GM12878 (cell line): Measurements from ENCODE around the gene ROCK2. TPM values are rescaled to one million over a fixed set of nuclear protein-coding genes. Genes with fewer than 3 reads are reported as not detected.

Experiments used
- ATAC-seq: fragments of 200-7000 bp; cut with Tn5 transposase; 3 replicates; pipeline ENCODE4 v1.9.1; 2020; ENCODE audit warnings: mild to moderate bottlenecking, moderate library complexity
- BruUV-seq: library from RNA; stranded (reverse); fragments of 400-500 nt; replicated peaks from 2 replicates; lab custom pipeline; 2021; lab: Mats Ljungman, UMichigan
- CTCF ChIA-PET: fragments of 300-600 bp; sonication (Branson Sonifier 250); formaldehyde crosslinking; extraction: SDS; loops from one replicate; lab custom pipeline; 2021; ENCODE audit warnings: inconsistent platforms; lab: Yijun Ruan, JAX
- POLR2A ChIA-PET: fragments of 350-600 bp; formaldehyde crosslinking; extraction: SDS; loops from one replicate; lab custom pipeline; 2021; ENCODE audit warnings: inconsistent platforms; lab: Charles Lee
- RAD21 ChIA-PET: fragments of 300-600 bp; sonication (Branson Sonifier 250); formaldehyde crosslinking; loops from one replicate; lab custom pipeline; 2023; ENCODE audit warnings: antibody characterized with exemption; ENCODE audit not compliant: unreplicated experiment; lab: Charles Lee
- SMC1A ChIA-PET: fragments of 300-600 bp; sonication (Branson Sonifier 250); formaldehyde crosslinking; loops from one replicate; lab custom pipeline; 2023; ENCODE audit not compliant: unreplicated experiment, uncharacterized antibody; lab: Charles Lee
- DNase-seq: peaks from one replicate; pipeline ENCODE4 v3.0.0-alpha.2; 2011; ENCODE audit warnings: low read depth, low spot score
- FAIRE-seq: peaks from 3 replicates; lab custom pipeline; 2011; peaks lifted over from hg19 to GRCh38; lab: Jason Lieb, UNC
- H2AFZ ChIP-seq: 2 replicates; pipeline ENCODE4 v1.6.0; 2011; ENCODE audit warnings: low read depth, low read length, control low read depth; ENCODE audit not compliant: control insufficient read depth
- H3K27ac ChIP-seq: 2 replicates; pipeline ENCODE4 v1.5.1; 2011; ENCODE audit warnings: control low read depth; ENCODE audit not compliant: control insufficient read depth, insufficient read depth
- H3K27me3 ChIP-seq, 2 experiments: replicated peaks in 1 of 2; 2 replicates each; pipeline versions ENCODE4 v1.6.0 to v1.6.1; 2011; ENCODE audit warnings: low read length in 1 of 2; ENCODE audit not compliant: control insufficient read depth in 2 of 2, insufficient read depth in 2 of 2
- H3K36me3 ChIP-seq, 2 experiments: 2 replicates each; pipeline ENCODE4 v1.5.1; 2011; ENCODE audit warnings: low read length in 1 of 2; ENCODE audit not compliant: control insufficient read depth in 2 of 2, insufficient read depth in 2 of 2
- H3K4me1 ChIP-seq: 2 replicates; pipeline ENCODE4 v1.6.1; 2011; ENCODE audit warnings: mild to moderate bottlenecking, low read length, moderate library complexity, mixed read lengths; ENCODE audit not compliant: control insufficient read depth, insufficient read depth
- H3K4me2 ChIP-seq: 2 replicates; pipeline ENCODE4 v1.6.0; 2011; ENCODE audit warnings: control low read depth; ENCODE audit not compliant: control insufficient read depth, insufficient read depth
- H3K4me3 ChIP-seq: fragments of 200-600 bp; sonication (generic); 2 replicates; pipeline ENCODE4 v1.5.1; 2016
- H3K79me2 ChIP-seq: 2 replicates; pipeline ENCODE4 v1.6.0; 2011; ENCODE audit warnings: low read length; ENCODE audit not compliant: control insufficient read depth, insufficient read depth
- H3K9ac ChIP-seq: 2 replicates; pipeline ENCODE4 v1.8.0; 2011; ENCODE audit warnings: low read length, control low read depth, mixed read lengths; ENCODE audit not compliant: control insufficient read depth, insufficient read depth
- H3K9me3 ChIP-seq: replicated peaks from 3 replicates; pipeline ENCODE4 v1.5.1; 2011; ENCODE audit warnings: mild to moderate bottlenecking, low read length; ENCODE audit not compliant: control insufficient read depth, insufficient read depth
- H4K20me1 ChIP-seq: 2 replicates; pipeline ENCODE4 v1.6.0; 2011; ENCODE audit not compliant: control insufficient read depth, insufficient read depth
- BMI1 ChIP-seq: fragments of 450-650 bp; IDR thresholded peaks from 2 replicates; pipeline ENCODE4 v1.6.1; 2016; ENCODE audit warnings: mild to moderate bottlenecking, moderate library complexity, borderline replicate concordance
- CBX3 ChIP-seq: fragments of 200-600 bp; sonication (generic); IDR thresholded peaks from 2 replicates; pipeline ENCODE4 v1.6.1; 2016; ENCODE audit warnings: low read depth, borderline replicate concordance
- HCFC1 ChIP-seq: fragments of 150-350 bp; IDR thresholded peaks from 2 replicates; pipeline ENCODE4 v1.6.1; 2014; ENCODE audit warnings: low read length
- NFXL1 ChIP-seq: fragments of 450-650 bp; IDR thresholded peaks from 2 replicates; pipeline ENCODE4 v1.6.1; 2017; ENCODE audit warnings: antibody characterized with exemption, mild to moderate bottlenecking, borderline replicate concordance
- WGBS: methylation state at CpG from one replicate; pipeline ENCODE4 v1.1.6; 2016; ENCODE audit warnings: low lambda C conversion rate; ENCODE audit not compliant: insufficient replicate concordance, insufficient coverage; ENCODE audit errors: missing lambda C conversion rate; 5-methylcytosine and 5-hydroxymethylcytosine counted together
- in situ Hi-C: fragments of 300-500 bp; cut with MboI; formaldehyde crosslinking; loops from 9 replicates; pipeline ENCODE4 v1.14.3; 2018; ENCODE audit warnings: mixed read lengths
- intact Hi-C: fragments of 100-400 bp; cut with micrococcal nuclease; formaldehyde crosslinking; loops from one replicate; pipeline ENCODE4 v1.14.2; 2022; ENCODE audit not compliant: unreplicated experiment
- polyA plus RNA-seq, 11 experiments: library from polyadenylated mRNA; depleted of rRNA in 4 of 11; unstranded in 6 of 11; stranded (reverse) in 5 of 11; fragments of >200 nt; fragmentation: Nextera tagmentation in 4 of 11; fragmentation: Illumina TruSeq in 1 of 11; extraction: Ambion mirVana in 4 of 11; extraction: Trizol in 1 of 11; gene quantifications; 1 replicate in 1 of 11; 2 replicates in 10 of 11; pipeline versions ENCODE4 v1.2.1 to v1.2.3, GENCODE V29; 2011 to 2016; ENCODE audit warnings: inconsistent platforms in 2 of 11, missing spikeins in 2 of 11, low read depth in 1 of 11
- total RNA-seq, 4 experiments: library from RNA; depleted of rRNA in 3 of 4; stranded (reverse); fragments of >200 nt in 3 of 4; fragmentation: Illumina TruSeq in 1 of 4; extraction: Trizol in 1 of 4; gene quantifications; 2 replicates each; pipeline versions ENCODE4 v1.2.1 to v1.2.3, GENCODE V29; 2013 to 2021
- TF ChIP-seq, protein P1 (sequence below): fragments of 450-650 bp; conservative IDR thresholded peaks from 2 replicates; pipeline ENCODE4 v1.6.1; 2017; ENCODE audit warnings: mild to moderate bottlenecking, moderate library complexity
- TF ChIP-seq, protein P2 (sequence below): fragments of 150-350 bp; IDR thresholded peaks from 2 replicates; pipeline ENCODE4 v1.6.1; 2014; ENCODE audit warnings: mild to moderate bottlenecking, low read depth, low read length

The ROCK2 gene
- total and polyA plus RNA-seq, 10 of the 15 experiments (the other 5 are each of a cell fraction or from before 2014, with no cell fraction given), result 4.6 to 22.1 (median 8.3) TPM

DNA sequence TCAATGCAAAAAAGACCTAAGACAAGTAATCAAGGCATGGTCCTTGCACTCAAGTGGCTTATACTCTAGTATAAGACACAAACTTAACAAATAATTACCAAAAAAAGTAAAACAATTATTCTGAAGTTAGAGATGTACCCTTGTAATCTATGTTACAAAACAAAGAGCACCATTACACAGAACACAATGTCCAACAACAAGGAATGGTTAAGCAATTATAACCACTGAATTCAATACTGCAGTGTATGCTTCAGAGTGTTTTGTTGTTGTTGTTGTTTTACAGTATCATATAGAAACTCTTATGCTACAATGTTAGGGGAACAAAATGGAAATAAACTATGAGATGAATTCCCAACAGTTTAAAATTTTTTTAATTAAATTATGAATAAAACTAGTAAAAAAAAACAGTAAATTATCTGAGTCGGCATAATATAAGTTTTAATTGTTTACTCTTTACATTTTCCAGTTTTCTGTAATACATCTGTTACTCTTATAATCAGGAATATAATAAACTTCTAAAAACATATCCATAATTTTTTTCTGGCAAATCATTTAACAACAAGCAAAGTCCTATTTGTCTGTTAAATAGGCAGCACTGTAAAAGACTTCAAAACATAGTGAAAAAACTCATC is 29.2 kb downstream of the ROCK2 start:
- DNase-seq (no peak), ATAC-seq (no peak), FAIRE-seq (no peak)
- Histone ChIP-seq H3K27me3 (no peaks in the 10 kb centered on the region), H3K36me3 (no peaks in the 10 kb centered on the region), H3K4me3 (no peak overlapping the region), H4K20me1 (no peaks in the 10 kb centered on the region), H3K27ac (no peak overlapping the region), H3K9me3 (no peaks in the 10 kb centered on the region), H3K4me1 (no peaks in the 10 kb centered on the region), H2AFZ (no peak overlapping the region), H3K4me2 (no peak overlapping the region), H3K9ac (no peak overlapping the region), H3K79me2 (peaks cover 2% of the 10 kb centered on the region)
- WGBS, result 100% methylated on average over 1 of the region's 1 CpG
- POLR2A ChIA-PET, result no interaction called here
- no TSS peak for BruUV-seq
- intact Hi-C loops, result no loop called here
- RAD21 ChIA-PET, result no interaction called here
- SMC1A ChIA-PET, result interaction anchor here (0.6 to 1.5 kb wide), 3 partner anchors 10 to 64 kb away, joined by 3 to 4 read pairs (median 3); no protein-coding TSS in a partner anchor
- in situ Hi-C loops, result no loop called here
- TF ChIP-seq, protein P1, sequence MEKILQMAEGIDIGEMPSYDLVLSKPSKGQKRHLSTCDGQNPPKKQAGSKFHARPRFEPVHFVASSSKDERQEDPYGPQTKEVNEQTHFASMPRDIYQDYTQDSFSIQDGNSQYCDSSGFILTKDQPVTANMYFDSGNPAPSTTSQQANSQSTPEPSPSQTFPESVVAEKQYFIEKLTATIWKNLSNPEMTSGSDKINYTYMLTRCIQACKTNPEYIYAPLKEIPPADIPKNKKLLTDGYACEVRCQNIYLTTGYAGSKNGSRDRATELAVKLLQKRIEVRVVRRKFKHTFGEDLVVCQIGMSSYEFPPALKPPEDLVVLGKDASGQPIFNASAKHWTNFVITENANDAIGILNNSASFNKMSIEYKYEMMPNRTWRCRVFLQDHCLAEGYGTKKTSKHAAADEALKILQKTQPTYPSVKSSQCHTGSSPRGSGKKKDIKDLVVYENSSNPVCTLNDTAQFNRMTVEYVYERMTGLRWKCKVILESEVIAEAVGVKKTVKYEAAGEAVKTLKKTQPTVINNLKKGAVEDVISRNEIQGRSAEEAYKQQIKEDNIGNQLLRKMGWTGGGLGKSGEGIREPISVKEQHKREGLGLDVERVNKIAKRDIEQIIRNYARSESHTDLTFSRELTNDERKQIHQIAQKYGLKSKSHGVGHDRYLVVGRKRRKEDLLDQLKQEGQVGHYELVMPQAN, result no peak
- no peak for TF ChIP-seq CBX3
- no peak for TF ChIP-seq HCFC1
- no peak for TF ChIP-seq NFXL1
- TF ChIP-seq, protein P2, sequence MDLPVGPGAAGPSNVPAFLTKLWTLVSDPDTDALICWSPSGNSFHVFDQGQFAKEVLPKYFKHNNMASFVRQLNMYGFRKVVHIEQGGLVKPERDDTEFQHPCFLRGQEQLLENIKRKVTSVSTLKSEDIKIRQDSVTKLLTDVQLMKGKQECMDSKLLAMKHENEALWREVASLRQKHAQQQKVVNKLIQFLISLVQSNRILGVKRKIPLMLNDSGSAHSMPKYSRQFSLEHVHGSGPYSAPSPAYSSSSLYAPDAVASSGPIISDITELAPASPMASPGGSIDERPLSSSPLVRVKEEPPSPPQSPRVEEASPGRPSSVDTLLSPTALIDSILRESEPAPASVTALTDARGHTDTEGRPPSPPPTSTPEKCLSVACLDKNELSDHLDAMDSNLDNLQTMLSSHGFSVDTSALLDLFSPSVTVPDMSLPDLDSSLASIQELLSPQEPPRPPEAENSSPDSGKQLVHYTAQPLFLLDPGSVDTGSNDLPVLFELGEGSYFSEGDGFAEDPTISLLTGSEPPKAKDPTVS, result no peak
- no peak for TF ChIP-seq BMI1
- CTCF ChIA-PET, result interaction anchor here (0.6 to 1.4 kb wide), 5 partner anchors 12 to 219 kb away, joined by 3 to 4 read pairs (median 3); no protein-coding TSS in a partner anchor
